CD4-positive, alpha-beta T cell treated with Interleukin-4 for 4 hours (primary cell): ENCODE data around the gene MGP.

Experiments
- DNase-seq: peaks from one replicate; pipeline ENCODE4 v3.0.0-alpha.2; 2020

MGP gene

DNA sequence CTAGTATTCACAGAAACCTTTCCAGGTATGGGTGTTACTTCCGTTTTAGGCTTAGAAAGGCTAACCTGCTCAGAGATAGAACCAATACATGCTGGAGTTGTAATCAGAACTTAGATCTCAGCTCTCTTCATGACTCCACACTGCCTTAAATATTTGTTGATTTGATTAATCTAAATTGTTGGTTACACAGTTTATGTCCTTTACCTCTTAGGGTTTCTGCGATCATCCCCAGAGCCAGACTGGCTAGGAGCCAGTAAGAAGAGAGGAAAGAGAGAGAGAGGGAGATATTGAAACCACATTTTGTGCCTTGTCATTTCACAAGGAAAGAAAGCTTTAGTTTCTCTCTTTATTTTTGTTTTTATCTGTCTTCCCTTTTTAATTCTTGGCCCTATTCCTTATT, 16.8 kb upstream of the MGP start:
- no peak for DNase-seq

DNA sequence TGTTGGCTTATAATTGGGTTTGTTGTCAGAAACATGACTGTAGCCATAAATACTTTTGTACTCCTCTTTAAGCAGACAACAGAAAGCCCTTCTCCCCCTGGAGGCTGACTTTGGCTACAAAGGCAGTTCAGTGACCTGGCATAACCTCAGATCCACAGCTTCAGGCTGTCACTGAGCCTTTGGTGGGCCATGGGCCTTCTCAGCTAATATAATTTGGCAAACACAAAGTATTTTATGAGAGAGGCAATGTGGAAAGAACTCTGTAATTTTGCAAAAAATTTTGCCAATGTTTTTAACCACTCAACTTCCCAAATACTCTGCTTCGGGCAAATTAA, 15.5 kb upstream of the MGP start:
- no peak for DNase-seq

DNA sequence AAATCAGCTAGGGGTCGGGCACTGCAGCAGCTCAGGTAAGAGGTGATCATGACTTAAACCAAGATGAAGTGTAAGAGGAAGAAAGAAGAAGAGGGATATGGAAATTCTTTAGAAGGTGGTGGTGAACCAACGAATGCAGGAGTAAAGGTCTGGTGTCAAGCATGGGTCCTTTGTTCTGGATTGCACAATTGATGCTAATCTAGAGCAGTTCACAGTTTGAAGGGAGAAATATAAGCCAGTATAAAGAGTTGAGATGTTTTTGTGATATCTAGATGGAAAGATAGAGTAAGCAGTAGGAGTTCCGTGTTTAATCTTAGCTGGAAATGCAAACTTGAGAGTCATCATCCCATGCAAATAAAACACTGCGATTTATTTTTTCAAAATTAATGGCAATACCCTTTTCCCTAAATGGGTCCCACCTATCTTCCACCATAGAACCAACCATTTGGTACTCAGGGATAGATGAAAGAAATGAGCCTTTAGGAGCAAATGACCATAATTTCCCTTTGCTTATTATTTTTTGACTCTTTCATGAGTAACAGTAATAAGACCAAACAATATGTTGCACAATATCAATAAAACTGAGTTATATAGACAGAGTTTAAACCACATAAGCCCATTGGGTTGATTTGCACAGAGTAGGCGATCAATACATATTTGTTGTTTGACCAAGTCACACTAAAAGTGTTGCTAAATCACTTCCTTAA, 15.0 kb upstream of the MGP start:
- no peak for DNase-seq

DNA sequence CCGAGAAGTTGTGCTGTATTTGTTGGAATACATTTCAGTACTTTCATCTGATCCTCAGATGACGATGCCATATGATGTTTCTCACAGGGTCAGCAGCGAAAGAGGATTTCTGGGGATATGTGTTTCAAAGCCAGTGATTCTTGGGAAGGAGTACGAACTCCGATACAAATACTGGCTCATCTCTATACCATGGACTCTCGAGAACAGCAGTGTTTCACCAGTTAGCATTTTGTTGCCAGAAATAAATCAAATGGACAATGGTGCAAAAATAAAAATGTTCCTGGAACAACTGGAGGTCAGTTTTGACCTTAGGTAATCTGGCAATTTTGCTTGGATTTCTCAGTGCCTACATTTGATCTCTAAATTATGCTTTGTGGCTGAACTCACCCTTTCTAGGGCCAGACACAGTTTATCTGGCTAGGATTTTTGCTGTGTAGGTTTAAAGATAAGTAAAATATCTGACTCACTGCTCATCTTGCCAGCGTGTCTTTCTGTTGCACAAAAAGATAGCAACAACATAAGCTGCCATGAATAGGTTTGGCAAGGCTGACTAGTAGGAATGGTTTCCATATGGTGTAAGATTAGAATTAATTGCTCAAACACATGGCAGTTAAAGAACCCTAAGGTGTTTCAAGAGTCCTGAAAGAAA, 11.0 kb upstream of the MGP start:
- DNase-seq: no peak

DNA sequence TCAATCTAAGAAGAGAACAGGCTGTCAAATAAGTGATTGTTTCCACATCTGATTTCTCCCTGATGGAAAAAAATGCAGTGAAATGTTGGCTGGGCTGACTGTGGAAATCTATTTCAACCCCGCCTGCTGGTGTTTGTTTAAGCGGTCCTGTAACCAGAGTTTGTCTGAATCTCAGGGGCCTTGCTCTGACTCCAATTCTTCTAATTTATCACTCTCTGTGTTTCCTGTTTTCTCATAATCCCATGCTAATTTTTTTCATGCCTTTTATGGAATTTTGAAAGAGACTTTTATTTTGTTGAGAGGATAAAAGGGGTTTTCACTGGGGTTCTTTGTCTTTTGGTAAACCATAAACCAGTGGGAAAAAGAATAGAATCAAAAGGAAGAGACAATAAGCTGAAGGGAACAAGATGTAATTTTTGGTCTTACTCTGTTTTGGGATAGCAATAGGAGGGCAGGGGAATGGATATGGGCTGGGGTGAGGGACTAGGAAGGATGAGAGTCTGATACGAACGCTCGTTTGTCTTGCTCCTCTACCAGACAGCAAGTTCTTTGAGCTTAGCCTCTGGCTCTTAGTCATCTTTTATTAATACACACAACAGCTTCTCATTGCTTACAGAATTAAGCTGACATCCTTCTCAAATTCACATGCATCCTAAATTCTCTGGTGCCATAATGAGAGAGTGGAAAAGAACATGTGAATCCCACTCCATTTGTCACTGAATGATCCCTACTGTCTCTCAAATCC, 8.0 kb upstream of the MGP start:
- no peak for DNase-seq

DNA sequence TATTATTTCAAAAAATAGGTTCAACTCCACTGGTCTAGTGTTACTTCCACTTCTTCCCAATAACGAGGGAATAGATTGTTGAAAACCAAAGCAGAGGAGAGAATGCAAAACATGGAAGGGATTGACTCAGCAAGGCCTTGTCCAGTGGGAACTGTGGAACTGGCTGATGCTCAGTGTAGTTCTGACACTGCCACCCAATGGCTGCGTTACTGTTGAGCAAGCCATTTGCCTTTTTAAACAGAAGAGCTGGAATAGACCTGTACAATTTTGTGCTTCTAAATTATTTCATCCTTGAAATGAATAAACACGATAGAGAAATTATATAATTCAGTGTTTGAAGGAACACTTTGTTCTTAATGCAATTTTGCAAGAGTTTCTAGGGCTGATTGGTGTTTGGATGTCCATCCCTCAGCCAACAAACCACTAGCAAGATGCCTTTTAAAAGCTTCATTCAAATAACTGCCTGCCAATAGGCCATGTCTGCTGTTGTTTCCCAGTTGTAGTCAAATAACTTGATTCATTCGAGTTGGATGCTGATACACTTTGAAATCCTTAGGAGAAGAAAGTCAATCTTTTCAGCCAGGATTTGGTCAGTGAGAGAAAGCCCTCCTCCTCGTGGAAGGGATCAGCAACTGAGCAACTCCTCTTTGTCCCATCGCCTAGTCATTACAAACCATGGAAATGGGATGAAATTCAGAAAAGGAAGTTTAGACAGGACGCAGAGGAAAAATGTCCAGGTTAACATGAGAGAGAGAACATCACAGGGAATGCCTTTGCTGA, 7.3 kb upstream of the MGP start:
- no peak for DNase-seq

DNA sequence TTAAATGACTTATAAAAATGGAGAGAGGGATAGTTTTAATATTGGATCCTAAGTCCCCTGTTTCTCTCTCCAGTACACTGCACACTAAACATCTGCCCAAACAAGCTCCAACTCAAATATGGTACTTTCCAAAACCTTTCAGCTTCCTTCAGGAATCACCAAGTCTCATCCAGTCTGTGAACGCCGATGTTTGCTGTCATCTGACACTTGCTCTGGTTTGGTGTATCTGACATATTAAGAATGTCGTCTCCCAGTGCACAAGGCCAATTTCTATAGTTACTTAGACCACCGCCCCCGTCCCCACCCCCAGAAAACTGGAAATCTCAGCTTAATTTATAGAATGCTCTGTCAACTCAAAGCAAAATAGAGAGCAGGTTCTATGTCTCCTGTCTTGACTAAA, 5.0 kb upstream of the MGP start:
- DNase-seq: no peak

DNA sequence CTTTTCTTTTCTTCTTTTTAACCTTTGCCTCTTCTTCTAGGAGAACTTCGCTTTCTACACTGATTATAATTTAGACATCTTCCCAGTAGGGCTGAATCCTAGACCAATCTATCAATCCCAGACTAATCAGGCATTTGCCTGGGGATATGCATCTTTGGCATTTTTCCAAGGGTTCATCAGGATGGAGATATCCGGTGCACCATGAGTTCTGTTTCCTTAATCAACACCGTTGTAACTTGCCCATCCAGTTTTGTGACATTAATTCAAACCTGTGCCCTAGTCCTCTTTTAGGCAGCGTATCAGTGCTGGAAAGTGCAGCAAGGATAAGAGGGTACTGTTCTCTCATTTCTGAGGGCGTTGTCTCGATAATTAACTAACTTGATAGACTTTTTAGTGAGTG, 617 bp upstream of the MGP start:
- DNase-seq: no peak

DNA sequence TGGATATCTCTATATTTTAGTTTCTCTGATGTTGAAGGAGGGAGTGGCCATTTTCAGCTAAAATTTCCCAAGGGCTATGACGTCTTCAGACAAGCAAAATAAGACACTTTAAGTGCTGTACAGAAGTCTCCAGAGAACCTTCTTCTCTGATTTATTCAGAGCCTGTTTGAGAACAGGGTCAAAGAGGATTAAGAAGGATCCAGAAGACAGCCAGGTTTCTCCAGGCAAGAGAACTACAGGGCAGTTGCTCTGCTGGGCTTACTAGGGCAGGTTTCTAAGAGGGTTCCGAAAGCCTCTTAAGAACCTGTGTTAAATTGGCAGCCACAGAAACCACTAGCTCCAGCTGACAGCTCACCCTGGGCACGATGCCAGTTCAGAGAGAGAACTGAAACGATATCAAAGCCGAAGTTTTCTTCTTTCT, 1.2 kb downstream of the MGP start:
- DNase-seq: peak; percentile 86

DNA sequence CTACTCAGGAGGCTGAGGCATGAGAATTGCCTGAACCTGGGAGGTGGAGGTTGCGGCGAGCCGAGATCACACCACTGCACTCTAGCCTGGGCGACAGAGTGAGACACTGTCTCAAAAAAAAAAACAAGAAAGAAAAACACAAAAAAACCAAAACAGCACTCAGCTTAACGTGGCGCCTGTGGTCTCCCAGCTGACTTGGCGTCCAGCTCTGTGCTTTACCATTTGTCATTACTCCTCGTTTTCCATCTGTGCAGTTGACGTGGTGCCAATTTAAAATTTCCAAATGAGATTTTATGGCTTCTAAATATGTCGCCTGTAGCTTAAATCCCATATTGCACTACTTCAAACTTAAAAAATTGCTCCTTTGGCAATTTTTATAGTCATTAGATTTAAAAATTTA, 2.0 kb downstream of the MGP start:
- no peak for DNase-seq

DNA sequence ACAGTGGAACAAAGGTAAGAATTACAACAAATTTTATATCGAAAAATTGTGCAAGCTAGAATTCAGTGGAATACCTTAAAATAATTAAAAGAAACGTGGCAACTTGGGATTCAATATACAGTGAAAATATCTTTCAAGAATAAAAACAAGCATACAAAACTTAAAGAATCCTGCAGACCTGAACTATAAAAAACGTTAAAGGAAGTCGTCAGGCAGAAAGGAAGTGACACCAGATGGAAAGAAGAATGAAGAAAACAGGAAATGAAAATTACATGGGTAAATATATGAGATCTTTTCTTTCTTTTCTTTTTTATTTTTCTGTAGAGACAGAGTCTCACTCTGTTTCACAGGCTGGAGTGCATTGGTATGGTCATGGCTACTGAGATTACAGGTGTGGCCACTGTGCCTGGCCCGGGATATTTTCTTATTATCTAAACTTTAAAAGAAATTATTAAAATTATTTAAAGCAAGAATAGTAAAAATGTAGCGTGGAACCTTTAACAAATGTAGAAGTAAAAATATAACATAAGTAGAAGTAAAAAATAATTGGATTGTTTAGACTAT, 4.7 kb downstream of the MGP start:
- no peak for DNase-seq

DNA sequence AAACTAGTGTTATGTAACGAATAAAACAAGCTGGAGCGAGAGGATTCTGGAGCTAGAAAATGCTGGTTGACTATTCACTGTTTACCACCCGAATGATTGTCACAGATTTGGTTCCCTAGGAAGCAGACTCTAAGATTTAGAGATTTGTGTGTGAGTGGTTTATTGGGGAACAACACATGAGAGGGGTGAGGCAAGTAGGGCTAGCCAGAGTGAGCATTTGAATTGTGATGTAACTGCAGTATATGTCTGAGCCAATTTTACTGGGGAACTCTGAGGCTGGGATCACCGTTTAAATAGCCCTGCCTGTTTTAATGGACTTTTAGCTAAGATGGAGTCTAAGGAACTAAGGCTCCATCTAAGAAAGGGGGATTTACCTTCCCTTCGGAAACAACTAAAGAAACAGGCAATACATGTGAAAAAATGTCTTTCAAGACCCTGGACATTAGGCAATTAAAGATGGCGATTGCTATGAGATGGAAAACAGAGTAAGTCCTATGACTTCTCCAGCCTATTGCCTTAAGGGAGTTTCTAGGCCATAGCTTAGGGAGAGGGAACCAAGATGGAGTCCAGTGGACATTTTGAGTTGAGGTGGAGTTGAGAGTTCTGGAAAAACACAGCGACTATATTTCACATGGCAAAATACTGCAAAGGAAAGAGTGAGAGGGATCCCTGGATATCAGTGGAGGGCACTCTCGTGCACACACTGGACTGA, 6.3 kb downstream of the MGP start:
- DNase-seq: no peak

DNA sequence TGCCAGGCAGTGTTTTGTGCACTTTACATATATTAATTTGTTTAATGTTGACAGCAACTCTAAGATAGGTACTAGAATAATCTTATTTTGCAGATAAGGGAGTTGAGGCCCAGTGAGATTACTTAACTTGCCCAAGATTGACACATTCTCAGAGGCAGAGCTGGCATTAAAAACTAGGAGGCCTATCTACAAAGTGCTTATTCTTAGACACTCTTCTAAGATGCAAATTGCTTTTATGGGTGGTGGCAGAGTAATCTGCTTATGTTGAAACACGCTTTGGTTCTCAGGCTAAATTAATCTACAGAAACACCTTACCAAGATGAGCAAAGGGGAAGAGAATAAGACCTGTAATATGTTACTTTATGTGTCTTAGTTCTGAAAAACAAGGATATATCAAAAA, 7.2 kb downstream of the MGP start:
- DNase-seq: no peak

DNA sequence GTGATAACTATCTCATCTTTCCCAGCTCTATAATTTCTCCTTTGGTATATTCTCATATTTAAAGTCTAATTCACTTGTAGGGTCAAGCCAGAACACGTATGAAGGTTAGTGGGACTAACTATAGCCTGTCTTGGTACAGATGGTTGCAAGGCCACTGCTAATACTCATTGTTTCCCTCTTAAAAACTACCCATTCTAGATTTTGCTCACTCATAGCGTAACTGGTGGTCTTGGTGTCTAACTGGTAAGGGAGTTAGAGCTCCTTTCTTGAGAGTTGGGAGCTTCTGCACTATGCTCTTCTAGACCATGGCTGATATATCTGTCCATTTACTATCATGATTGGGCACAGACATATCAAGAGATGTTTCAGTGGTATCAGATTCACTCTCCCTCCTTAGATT, 8.8 kb downstream of the MGP start:
- no peak for DNase-seq

DNA sequence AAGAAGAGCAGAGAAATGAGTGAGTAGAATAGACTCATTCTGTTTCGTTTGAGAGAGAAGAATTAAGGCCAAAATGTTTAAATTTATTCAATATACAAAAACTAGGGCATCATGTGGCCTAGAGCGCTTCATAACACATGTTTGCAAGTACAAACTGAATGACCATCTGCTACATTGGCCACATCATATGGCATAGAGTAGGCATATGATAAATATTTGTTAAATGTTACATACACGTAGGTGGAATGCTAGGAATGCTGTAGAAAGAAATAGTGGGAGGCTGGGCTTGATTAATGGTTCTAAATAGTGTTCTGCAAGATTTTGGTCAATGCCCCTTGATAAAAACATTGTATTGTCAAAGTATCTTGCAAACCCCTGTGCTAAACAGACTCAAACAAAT, 10.8 kb downstream of the MGP start:
- no peak for DNase-seq

DNA sequence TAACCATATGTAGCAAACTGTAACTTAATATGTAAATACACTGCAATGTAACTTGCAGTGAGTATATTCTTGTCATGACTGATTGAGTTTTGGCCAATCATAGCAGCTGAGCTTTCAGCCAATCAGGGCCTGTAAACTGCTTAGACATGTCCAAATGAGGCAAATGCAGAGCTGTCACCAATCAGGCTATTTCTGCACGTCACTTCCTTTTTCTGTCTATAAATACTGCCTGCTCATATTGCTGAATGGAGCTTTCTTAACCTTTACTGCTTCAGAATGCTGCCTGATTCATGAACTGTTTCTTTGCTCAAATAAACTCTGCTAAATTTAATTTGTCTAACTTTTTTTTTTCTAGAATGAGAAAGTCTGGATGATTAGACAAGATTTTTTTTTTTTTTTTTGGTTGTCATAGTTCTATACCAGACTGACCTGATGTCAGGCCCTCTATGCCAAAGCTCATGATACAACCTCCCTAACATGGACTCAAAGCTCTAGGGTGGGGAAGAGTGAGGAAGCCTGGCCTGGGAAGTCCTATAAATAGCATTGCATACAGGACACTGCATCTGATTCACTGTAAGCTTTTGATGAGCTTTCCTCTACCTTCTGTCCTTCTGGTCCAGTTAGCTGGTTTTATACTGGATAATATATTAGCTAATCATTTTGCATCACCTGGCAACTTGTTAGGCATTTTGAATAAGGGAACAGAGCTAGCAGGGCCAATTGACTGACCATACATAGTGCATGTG, 12.0 kb downstream of the MGP start:
- DNase-seq: no peak

DNA sequence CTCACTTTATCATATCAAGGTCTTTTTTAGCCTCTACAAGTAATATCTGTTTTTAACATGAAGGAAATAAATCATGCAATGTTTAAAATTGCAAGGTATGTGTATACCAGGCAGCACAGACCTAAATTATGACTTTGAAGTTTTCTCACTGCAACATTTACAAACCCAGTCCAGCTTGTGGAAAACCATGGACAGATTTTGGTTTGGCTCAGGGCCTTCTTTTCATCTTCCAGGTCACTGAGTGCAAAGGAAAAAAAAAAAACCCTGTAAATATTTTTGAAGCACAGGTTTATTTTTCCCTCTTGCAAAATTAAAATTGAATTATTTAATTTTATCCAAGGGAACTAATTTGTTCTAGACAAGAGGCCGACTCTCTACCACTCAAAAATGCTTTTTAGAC, 13.8 kb downstream of the MGP start:
- no peak for DNase-seq

DNA sequence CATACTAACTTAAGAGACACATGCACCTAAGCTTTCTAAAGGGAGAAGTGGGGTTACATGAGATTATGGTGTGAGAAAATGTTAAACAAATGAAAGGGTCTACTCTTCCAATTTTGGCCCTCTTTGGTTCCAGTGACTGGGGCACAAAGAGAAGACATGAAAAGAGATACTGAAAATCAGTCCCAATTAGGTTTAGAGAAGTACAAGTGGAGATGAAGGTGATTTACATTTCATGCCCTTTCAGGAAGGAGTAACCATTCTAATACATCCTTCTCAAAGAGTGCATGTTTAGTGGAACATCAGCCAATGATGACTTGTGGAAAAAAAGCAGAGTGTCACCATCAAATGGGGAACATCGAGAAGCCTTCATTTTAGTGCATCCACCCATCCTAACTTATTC, 14.4 kb downstream of the MGP start:
- DNase-seq: no peak

DNA sequence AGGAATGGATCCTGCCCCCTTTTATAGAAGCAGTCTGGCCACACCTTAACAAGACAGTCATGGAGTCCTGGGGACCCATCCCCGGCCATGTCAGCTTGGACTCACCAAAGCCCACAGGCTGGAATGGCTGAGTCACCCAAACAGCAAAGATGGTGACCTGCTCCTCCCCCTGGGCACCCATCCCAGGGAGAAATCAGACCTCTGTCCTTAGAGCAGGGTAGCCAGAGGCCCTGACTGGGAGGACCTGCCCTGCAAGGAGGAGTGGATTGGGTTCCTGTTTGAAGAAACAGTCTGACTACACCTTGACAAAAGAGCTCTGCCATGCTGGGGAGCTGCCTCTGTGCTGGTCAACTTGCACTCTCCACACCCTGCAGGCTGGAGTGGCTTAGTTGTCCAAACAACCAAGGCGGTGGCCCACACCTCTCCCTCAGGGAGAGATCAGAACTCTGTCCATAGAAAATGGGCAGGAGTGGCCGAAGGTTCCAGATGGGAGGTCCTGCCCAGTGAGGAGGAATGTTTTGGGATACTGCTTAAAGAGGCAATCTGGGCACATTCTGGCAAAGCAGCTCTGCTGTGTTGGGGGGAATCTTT, 16.6 kb downstream of the MGP start:
- DNase-seq: no peak

DNA sequence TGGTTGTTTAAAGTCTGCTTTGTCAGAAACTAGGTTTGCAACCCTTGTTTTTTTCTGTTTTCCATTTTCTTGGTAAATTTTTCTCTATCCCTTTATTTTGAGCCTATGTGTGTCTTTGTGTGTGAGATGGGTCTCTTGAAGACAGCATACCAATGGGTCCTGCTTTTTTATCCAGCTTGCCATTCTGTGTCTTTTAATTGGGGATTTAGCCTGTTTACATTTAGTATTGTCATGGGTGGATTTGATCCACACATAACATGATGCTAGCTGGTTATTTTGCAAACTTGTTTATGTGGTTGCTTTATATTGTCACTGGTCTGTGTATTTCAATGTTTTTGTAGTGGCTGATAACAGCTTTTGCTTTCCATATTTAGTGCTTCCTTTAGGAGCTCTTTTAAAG, 25.2 kb downstream of the MGP start:
- no peak for DNase-seq

DNA sequence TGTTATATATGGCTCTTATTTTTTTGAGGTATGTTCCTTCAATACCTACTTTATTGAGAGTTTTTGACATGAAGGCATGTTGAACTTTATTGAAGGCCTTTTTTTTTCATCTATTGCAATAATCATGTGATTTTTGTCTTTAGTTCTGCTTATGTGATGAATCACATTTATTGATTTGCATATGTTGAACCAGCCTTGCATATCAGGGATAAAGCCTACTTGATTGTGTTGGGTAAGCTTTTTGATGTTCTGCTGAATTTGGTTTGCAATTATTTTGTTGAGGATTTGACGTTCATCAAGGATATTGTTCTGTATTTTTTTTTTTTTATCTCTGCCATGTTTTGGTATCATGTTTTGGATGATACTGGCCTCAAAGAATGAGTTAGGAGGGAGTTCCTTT, 27.1 kb downstream of the MGP start:
- no peak for DNase-seq
